HepG2 (cell line): ENCODE data around the gene CSNK1E. TPM values are rescaled to one million over a fixed set of nuclear protein-coding genes. Genes with fewer than 3 reads are reported as not detected.

Experiments used
- CAMTA2 ChIP-seq: sonication (generic); formaldehyde crosslinking; IDR thresholded peaks from 2 replicates; pipeline ENCODE4 v1.4.0; 2020; ENCODE audit warnings: mild to moderate bottlenecking, missing genetic modification reagents, borderline replicate concordance
- HOXD1 ChIP-seq: sonication (generic); formaldehyde crosslinking; IDR thresholded peaks from 2 replicates; pipeline ENCODE4 v1.5.0; 2020; ENCODE audit warnings: missing genetic modification reagents
- KAT8 ChIP-seq: IDR thresholded peaks from 2 replicates; pipeline ENCODE4 v1.6.1; 2016; ENCODE audit warnings: missing genetic modification reagents, missing compliant biosample characterization
- REPIN1 ChIP-seq: sonication (generic); formaldehyde crosslinking; IDR thresholded peaks from 2 replicates; pipeline ENCODE4 v1.8.0; 2022; ENCODE audit warnings: missing genetic modification reagents, low read depth, mild to moderate bottlenecking, borderline replicate concordance
- ZNF263 ChIP-seq: sonication (generic); formaldehyde crosslinking; IDR thresholded peaks from 2 replicates; pipeline ENCODE4 v1.4.0; 2020; ENCODE audit warnings: missing genetic modification reagents
- ZNF430 ChIP-seq: sonication (generic); formaldehyde crosslinking; IDR thresholded peaks from 2 replicates; pipeline ENCODE4 v1.9.0; 2021; ENCODE audit warnings: mild to moderate bottlenecking, missing genetic modification reagents
- polyA plus RNA-seq, 8 experiments: library from polyadenylated mRNA; depleted of rRNA in 3 of 8; stranded (reverse) in 7 of 8; unstranded in 1 of 8; fragments of >200 nt; fragmentation: Illumina TruSeq in 4 of 8; extraction: Trizol in 4 of 8; gene quantifications; 2 replicates each; pipeline versions ENCODE4 v1.2.1 to v1.2.3, GENCODE V29; 2011 to 2016; ENCODE audit warnings: low read depth in 4 of 8, missing spikeins in 1 of 8, mixed read lengths in 1 of 8; ENCODE audit not compliant: insufficient read depth in 1 of 8
- total RNA-seq, 5 experiments: library from RNA; depleted of rRNA; stranded (reverse); fragments of >200 nt; fragmentation: Illumina TruSeq; extraction: Trizol; gene quantifications; 2 replicates each; pipeline ENCODE4 v1.2.3, GENCODE V29; 2016; ENCODE audit warnings: low read depth in 1 of 5
- TF ChIP-seq, protein P1 (sequence below): sonication (generic); formaldehyde crosslinking; IDR thresholded peaks from 2 replicates; pipeline ENCODE4 v1.4.0; 2020; ENCODE audit warnings: mild to moderate bottlenecking, missing genetic modification reagents

CSNK1E gene
- total and polyA plus RNA-seq, 2 of the 13 experiments (the other 11 are each of a cell fraction or from before 2014, with no cell fraction given), result 34.7 to 129 TPM

DNA sequence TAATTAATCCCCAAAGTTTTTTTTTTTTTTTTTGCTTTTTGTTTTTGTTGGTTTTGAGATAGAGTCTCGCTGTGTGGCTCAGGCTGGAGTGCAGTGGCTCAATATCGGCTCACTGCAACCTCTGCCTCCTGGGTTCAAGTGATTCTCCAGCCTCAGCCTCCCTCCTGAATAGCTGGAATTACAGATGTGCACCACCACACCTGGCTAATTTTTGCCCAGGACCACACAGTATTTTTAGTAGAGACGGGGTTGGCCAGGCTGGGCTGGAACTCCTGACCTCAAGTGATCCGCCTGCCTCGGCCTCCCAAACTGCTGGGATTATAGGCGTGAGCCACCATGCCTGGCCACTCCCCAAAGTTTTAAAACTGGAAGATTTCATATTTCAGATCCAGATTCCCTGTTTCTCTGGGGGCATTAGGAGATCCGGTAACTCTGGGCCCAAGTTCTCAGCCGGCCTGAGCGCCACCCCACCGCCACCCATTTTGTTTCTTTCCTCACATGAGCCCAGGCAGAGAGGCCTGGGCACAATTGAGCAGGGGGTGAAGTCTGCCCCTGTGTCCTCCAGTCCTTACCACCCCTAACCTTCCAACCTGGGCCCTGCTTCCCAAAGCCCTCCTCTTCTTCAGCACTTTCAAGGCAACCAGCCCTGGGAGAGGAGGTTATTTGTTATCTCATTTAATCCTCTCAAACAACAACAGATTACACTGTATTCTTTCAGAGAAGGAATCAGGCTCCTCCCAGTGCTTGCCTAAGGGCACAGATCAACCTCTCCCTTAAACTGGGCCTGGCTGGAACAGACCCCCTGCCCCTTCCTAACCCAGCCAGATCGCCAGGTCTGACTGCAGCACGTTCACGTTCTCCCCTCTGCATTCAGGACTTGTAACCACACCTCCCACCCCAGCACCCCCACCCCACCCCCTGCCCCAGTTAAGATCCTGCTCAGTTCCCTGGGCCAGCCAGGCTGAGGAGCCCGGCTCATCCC is 1.9 kb upstream of the CSNK1E start (continued):
- TF ChIP-seq KAT8, result 0 out of 2 replicates have a peak, but pooled peaks have one; percentile 15
- TF ChIP-seq ZNF263 (CRISPR knock-in tag), result peak; percentile 79
- TF ChIP-seq HOXD1 (CRISPR knock-in tag), result 0 out of 2 replicates have a peak, but pooled peaks have one; percentile 40
- no peak for TF ChIP-seq CAMTA2 (CRISPR knock-in tag)
- TF ChIP-seq REPIN1 (CRISPR knock-in tag), result peak; percentile 74
- TF ChIP-seq ZNF430, result peak; percentile 51; the same call in 1 of the 2 replicates
- TF ChIP-seq, protein P1, sequence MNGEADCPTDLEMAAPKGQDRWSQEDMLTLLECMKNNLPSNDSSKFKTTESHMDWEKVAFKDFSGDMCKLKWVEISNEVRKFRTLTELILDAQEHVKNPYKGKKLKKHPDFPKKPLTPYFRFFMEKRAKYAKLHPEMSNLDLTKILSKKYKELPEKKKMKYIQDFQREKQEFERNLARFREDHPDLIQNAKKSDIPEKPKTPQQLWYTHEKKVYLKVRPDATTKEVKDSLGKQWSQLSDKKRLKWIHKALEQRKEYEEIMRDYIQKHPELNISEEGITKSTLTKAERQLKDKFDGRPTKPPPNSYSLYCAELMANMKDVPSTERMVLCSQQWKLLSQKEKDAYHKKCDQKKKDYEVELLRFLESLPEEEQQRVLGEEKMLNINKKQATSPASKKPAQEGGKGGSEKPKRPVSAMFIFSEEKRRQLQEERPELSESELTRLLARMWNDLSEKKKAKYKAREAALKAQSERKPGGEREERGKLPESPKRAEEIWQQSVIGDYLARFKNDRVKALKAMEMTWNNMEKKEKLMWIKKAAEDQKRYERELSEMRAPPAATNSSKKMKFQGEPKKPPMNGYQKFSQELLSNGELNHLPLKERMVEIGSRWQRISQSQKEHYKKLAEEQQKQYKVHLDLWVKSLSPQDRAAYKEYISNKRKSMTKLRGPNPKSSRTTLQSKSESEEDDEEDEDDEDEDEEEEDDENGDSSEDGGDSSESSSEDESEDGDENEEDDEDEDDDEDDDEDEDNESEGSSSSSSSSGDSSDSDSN (CRISPR knock-in tag), result peak; percentile 21; the same call in 1 of the 2 replicates
